ENCODE data around the gene DRC3.
A peak's percentile ranks its signal among the peaks of the same experiment; 100 is the strongest.

Gene DRC3

DNA sequence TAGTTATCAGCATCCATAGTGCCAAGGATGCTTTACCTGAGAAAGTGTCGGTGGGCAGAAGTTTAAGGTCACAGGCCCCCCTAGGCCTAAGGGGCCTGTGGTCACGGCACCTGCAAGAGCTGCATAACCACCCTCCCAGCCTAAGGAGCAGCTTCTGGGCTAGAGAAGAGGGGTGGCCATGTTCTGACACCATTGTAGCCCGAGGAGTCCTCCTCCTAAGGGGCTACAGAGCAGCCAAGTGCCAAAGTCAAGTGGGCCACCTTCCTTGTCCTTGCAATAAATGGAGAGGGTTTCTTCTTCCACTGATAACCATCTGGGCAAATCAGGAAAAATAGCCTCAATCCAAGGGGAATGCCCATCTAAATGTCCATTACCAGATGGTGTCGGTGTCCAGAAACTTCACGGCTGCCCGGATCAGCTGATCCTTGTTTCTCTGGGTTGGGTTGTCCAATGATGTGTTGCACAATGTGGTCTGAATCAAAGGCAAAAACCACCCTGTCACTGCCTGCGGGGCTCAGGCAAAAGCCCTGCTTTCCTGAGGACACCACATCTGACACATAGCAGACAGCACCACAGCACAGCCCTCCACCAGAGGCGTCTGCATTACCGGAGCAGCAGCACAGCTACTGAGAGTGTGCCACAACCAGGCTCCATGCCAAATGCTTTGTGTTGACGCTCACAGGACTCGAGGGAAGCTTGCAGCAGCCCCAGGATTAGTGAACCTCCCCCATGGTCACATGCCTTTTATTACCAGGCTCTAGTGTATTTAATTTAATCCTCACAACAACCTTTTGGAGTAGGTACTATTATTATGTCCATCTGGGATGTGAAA is 53.5 kb downstream of the DRC3 start:
- peak; percentile 46 for DNase-seq

DNA sequence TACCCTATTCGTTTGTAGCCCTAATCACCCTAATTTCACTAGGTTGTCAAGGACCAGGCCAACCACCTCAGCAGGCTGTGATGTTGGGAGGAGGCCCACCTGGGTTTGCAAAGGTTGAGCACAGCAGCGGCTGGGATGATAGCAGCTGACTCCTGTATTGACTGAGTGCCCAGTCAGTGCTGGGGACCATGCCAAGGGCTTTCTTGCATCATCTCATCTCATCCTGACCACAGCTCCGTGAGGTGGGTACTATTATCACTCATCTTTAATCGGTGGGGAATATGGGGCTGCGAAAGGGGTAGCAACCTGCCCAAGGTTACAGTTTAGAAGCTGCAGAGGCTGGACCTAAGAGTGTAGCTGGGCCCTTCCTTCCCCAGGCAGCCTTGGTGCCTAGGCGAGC is 54.6 kb downstream of the DRC3 start:
- DNase-seq: no peak

DNA sequence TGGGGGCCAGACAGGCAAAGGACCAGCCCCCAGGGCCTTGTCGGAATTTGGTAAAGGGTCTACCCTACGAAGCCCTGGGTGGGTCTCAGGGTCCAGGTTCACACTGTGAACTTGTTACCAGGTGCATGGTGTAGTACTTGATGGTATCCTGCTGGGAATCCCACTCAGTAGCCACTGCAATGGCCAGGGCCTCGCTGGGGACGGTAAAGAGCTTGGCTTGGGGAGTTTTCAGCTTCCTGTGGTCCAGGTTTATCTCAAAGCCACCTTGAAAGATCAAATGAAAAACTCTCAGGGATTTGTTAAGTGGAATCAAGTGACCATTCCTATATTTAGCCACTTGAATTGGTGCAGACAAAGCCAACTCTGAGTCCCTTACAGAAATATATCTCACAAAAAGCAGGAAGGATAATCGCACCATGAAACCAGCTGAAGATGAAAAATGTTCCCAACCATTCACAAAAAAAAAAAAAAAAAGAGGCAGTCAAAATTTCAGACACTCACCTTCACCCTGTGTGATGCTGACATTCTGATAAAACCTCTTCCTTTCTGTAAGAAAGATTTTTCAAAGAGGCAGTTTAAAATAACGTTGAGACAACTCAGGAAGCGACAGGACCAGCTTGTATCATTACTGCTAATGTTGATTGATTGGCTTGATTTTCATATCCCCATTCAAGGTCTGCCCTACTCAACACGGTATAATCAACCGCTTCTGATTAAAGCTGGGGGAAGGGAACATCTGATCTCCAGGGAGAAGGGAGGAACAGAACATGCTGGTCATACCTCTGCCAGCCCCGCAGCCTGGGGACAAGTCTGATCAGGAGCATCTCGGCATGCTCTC is 55.7 kb downstream of the DRC3 start:
- DNase-seq: no peak

DNA sequence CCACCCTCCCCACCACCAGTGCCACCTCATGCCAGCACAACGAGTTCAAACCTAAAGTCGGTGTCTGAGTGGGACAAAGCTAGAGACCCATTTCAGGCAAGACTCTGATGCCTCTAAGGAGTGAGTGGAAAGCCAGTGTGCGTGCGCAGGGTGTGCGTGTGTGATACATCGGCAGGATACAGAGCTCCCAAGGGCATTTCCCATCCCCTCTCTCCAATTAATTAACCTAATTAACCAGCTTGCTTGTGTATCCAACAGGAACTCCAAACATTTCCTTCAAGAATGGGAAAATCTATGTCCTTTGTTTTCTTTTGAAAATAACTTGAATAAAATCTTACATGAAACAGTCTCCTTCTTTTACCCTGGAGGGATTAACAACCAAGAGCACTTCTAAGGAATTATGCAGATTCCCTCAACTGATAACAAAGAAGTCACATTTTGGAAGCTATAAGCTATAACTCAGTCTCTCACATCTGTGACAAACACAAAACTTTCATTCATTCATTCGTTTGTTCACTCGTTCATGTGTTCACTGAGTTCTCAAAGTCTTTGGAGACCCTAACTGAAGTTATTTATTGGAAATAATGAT is 56.4 kb downstream of the DRC3 start:
- DNase-seq: no peak

DNA sequence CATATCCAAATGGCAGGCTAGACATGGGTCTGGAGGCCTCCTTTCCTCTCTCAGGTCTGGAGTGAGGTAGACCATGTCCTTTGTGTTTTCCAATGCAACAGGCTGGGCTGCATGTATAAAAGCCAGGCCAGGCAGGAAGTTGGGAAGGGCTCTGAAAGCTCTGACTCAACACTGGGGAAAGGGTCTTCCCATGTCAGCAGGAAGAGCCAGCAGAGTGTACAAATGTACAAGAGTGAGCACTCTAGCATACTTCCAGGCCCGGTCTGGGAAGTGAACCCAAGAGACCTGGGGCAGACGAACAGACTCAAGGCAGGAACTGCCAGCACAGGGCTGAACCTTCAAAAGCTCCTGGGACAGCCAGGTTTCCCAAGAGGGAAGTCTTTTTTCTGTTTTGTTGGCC is 59.3 kb downstream of the DRC3 start:
- DNase-seq: no peak

DNA sequence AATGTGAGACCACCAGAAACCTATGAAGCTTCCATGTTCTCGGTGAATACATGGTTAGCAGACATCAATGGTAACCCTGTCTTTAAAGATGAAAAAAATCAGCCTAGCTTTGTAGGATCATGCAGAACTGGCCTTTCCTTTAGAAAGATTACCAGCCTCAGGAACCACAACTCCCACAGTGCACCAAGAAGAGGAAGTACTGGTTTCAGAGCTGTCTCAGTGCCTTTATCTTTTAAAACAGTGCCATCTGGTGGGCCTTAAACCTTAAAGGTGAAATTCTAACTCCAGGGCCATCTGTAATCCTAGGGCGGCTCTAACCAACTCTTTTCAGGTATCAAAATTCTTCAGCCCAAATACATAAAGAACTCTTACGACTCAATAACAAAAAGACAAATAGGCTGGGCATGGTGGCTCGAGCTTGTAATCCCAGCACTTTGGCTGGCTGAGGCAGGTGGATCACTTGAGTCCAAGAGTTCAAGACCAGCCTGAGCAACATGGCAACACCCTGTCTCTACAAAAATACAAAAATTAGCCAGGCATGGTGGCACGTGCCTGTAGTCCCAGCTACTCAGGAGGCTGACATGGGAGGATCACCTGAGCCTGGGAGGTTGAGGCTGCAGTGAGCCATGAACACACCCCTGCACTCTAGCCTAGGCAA is 60.9 kb downstream of the DRC3 start:
- DNase-seq: peak; percentile 61

DNA sequence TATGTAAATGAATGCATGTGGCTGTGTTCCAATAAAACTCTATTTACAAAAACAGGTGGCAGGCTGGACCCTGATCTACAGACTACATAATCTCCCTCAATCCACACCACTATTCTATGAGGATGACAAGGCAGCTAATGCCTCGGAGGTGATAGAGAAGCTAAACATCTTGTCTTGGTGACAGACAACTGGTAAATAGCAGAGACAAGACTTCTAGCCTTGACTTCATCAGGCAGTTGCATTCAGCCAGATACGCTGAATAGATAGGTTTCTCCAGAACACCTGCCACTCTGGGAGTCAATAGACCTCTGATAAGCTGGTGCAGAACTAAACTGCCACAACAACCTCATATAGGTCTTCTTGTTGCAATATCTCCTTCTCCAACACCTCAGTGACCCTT is 63.0 kb downstream of the DRC3 start:
- DNase-seq: no peak

DNA sequence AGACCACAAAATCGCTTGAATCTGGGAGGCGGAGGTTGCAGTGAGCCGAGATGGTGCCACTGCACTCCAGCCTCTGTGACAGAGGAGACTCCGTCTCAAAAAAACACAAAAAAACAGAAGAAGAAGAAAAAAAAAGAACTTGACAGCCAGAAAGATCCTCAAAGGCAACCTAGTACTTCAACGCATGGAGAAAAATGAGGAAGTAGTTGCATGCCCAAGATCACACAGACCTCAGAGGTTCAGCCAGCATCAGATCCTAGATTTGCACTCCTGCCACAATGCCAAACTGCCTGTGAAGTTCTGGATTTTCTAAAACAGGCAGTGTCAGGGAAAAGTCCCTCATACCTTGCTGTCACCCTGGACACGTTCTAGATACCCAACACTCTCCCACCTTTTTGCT is 64.8 kb downstream of the DRC3 start:
- no peak for DNase-seq

DNA sequence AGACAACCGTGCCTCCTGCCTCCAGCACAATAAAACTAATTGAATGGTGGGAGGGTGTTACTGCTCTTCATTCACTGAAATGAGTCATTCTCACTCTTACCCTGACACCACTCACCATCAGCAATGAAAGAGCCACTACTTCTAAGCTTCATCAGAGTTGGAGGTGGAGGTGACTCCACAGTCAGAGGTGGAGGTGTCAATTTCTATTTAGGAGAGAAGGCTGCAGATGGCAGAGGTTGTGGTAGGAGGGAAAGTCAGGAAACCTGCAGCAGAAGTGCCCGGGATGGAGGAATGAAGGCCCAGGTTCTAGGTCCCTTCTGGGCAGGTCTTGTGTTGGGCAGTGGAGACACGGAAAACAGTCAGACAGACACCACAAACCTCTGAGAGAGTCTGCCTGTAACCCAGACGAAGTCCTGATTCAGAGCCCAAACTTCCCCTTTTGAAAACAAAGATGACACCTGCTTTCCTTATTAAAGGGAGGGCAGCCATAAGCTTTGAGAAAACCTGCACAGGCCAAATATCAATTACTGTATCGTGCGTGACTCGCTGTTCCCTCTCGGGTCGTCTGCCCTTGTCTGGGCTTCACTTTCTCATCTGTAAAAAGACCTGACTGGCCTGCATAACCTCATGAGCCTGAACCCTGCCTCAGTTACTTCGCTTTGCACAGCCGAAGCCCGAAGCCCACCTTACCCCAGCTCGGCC is 65.6 kb downstream of the DRC3 start:
- no peak for DNase-seq

DNA sequence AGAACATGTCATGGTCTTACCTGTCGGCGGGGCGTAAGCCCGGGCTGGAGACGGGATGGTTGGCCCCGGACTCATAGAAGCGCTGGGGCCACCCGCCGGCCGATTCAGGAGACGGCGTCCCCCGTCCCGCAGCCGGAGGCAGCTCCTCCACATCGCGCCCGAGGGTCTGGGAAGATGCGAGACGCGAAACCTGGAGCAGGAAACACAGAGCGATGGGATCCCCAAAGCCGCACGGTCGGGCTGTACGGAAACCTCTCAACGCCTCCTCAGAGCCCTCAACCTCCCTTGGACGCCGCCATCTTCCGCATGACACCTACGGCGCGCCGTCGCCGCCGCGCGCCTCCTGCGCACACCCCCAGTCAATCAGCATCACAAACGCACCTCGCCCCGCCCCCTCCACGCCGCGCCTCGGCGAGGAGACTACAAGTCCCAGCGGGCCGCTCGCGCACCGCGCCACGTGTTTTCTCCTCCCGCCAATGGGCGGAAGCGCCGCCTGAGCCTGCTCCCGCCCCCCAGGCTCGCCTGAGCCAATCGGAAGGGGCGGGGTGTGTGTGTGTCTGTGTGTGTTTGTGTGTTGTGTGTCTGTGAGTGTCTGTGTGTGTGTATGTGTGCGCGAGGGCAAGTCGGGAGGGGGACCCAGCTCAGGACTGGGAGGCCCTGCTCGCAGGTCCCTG is 66.3 kb downstream of the DRC3 start, which contains the start of the genes ATPAF2 and GID4:
Gene ATPAF2, minus strand, starts transcription at position 308 of the 674 bp plus-strand sequence. Its CDS starts 155 bp downstream, at position 153.
Gene GID4, plus strand, starts transcription at position 548 of the 674 bp plus-strand sequence. Its CDS starts 57 bp downstream, at position 605.
- DNase-seq: peak; percentile 92

DNA sequence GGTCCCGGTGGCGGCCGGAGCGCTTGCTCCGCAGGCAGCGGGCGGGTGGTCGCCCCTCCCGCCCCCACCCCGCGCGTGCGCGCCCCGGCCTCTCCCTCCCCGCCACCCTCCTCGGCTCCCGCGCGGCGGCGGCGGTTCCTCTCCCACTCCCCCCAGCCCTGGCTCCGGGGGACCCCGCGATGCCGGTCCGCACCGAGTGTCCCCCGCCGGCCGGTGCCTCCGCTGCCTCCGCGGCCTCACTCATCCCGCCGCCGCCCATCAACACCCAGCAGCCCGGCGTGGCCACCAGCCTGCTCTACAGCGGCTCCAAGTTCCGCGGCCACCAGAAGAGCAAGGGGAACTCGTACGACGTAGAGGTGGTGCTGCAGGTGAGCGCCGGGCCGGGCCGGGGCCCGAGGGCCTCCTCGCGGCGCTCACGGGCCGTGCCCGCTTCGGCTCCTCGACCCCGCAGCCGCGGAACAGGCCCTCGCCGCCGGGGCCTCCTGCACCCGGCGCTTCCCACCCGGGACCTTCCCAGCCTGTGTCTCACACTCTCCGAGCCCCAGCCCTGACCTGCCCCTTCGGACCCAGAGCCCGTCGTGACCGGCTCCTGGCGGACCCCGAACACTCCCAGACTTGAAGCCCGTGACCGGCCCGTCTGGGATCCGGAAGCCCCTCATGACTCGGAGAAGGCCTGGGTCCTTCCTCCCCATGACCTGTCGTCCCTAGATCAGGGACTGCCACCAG is 67.0 kb downstream of the DRC3 start:
- DNase-seq: no peak

DNA sequence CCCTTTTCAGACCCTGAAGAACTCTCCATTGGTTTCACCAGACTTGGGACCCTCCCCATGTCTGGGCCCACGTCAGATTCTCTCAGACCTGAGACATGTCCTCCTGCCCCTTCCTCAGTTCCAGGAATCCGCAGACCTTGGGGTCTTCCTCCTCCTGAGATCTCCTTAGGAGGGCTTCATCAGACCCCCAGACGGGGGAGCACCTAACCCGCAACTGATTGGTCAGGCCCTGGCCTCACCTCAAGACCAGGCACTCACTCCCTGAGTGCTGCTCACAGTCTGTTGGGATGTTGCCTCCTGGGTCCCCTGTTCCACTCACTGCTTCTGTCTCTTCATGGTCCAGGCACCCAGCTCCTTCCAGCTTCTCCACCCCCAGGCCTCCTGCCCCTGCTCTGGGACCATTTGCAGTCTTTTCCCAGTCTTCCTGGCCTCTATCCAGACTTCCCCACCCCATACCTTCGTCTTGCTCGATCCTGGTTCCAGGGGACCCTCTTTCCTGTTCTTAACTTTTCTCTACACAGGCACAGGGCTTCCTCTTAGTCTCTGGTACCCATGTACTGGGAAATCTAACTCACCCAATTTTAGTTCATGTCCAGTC is 67.7 kb downstream of the DRC3 start:
- DNase-seq: no peak

DNA sequence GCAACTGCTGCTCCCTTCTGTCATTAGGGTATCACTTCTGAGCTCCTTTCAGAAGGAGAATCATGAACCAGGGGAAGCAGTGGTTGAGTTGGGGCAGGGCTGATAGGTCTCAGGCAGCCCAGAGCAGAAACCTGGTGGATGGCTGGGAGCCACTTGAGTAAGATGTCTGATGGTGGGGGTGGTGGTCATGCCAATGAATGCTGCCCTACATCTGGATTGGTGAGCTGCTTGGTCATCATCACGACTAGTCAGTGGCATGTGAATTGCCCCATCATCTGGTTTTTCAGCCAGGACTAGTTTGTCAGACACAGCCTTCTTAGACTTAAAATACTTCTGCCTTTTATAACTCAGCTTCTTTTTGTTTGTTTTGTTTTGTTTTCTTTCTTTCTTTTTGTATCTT is 69.1 kb downstream of the DRC3 start:
- no peak for DNase-seq

DNA sequence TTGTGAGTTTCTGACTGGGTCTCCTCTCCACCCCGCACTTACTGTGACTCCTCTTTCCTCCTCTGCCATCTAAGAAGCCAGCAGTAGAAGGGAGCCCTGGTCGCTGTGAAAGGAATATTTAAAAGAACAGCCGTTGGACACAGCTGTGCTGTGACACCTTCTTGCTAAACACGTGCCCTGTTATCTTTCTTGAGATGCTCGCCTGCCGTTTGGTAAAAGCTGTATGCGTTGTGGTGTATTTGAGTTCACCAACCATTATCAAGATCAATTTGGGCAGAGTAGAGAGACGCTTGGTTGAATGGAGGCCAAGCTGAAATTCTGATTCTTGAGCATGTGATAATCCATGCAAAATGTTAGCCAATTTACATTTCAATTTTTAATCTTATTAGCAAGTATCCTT is 70.3 kb downstream of the DRC3 start:
- DNase-seq: no peak

DNA sequence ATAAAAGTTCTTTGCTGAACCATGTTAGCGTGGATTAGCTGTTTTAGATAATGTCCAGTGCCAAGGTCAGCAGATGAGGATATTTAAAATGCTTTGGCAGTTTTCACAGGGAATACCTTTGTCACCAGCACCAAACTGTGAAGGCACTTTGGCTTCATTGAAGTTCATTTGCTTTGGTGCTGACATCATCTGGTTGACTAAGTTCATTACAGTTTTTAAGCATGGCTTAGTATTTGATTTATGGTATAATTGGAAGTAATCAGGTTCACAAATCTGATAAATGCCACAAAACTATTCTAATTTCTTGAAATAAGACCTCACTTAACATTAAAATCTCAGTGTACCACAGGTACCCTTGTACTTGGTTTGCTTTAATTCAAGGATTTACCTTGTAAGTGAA is 70.8 kb downstream of the DRC3 start:
- DNase-seq: no peak

DNA sequence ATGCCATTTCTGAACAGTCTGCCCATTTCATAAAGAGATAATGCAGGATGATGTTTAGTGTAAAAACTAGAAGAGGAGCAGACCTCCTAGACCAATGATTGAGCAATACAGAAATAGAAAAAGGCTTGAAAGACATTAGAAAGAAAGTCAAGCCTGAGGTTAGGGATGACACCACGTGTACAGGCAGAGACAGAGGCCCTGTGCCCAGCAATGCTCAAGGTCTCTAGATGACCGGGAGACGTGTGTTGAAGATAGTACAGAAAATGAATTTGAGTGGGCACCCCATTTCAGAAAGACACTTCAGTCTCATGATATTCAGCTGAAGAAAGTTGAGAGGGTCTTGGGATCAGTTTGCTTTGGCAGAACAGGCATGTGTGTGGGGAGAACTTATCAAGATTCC is 71.9 kb downstream of the DRC3 start:
- no peak for DNase-seq

DNA sequence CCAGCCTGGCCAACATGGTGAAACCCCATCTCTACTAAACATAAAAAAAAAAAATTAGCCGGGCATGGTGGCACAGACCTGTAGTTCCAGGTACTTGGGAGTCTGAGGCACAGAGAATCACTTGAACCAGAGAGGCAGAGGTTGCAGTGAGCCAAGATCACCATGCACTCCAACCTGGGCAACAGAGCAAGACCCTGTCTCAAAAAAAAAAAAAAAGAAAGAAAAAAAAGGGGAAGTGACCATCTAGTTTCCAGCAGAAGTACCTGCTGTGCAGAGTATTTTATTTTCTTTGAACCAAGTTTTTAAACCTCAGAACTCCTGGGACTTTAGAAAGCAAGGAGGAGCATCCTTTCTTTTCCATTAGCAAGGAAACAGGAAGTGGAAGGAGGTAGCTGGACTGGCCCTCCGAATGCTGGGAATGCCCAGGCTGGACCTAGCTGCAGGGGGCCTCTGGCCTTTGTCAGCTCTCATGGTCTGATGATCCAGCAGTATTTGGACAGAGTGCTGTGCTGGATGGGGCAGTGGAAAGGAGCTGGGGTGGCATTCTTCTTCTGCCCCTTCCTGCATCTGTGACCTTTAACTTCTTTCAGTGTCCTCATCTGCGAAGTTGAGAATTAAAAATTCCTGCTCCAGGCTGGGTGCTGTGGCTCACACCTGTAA is 73.2 kb downstream of the DRC3 start:
- no peak for DNase-seq

DNA sequence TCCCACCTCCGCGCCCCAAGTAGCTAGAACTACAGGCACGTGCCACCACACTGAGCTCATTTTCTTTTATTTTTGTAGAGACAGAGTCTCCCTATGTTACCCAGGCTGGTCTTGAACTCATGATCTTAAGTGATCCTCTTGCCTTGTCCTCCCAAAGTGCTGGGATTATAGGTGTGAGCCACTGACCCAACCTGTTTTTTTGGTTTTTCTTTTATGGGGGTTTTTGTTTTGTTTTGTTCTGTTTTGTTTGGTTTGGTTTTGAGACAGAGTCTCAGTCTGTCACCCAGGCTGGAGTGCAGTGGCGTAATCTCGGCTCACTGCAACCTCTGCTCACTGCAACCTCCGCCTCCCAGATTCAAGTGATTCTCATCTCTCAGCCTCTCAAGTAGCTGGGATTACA is 82.9 kb downstream of the DRC3 start:
- DNase-seq: no peak

DNA sequence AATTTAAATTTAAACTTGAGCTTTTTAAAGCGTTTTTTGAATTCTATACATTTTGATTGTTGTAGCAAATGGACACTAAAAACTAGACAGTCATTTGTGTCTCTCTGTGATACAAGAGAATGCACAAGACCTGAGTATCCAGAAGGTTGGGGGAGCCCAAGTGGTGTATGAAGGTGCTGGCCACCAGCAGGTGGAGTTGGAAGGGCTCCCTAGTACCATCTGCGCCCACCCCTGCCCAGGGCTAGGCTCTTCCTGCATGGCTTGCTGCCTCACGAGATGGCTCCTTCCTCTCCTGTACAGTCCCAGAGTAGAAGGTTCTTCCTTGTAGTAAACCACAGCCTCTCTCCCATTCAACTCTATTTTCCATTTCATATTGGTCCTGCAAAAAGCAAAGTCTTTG is 83.6 kb downstream of the DRC3 start:
- no peak for DNase-seq

DNA sequence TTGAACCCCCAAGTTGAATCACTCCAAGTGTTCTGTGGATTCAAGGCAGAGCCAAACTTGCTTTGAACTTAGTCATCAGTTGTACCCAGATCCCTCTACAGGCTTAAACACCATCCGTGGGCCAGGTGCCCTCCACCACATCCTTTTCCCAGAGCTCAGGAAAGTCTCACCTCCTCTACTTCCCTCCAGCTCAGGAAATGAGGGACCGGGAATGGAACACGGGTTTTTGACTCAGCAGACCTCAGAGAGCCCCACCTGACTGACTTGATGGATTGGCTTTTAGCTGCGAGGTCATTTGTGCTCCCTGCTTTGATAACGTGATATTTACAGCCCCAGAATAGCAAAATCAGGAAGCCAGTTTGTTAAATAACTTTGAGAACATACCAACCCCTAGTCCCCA is 86.6 kb downstream of the DRC3 start:
- DNase-seq: no peak
